Measurements from ENCODE around the gene PPM1J.

Gene PPM1J

GRCh38 chr1:112720800-112721199 is 5.7 kb upstream of the PPM1J start (continued):
- TF ChIP-seq, protein P1, sequence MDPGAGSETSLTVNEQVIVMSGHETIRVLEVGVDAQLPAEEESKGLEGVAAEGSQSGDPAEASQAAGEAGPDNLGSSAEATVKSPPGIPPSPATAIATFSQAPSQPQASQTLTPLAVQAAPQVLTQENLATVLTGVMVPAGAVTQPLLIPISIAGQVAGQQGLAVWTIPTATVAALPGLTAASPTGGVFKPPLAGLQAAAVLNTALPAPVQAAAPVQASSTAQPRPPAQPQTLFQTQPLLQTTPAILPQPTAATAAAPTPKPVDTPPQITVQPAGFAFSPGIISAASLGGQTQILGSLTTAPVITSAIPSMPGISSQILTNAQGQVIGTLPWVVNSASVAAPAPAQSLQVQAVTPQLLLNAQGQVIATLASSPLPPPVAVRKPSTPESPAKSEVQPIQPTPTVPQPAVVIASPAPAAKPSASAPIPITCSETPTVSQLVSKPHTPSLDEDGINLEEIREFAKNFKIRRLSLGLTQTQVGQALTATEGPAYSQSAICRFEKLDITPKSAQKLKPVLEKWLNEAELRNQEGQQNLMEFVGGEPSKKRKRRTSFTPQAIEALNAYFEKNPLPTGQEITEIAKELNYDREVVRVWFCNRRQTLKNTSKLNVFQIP (CRISPR knock-in tag; IDR thresholded peaks at IDR 0.05; ENCODE audit: borderline replicate concordance, low read depth) = no peak
- TF ChIP-seq, protein P2, sequence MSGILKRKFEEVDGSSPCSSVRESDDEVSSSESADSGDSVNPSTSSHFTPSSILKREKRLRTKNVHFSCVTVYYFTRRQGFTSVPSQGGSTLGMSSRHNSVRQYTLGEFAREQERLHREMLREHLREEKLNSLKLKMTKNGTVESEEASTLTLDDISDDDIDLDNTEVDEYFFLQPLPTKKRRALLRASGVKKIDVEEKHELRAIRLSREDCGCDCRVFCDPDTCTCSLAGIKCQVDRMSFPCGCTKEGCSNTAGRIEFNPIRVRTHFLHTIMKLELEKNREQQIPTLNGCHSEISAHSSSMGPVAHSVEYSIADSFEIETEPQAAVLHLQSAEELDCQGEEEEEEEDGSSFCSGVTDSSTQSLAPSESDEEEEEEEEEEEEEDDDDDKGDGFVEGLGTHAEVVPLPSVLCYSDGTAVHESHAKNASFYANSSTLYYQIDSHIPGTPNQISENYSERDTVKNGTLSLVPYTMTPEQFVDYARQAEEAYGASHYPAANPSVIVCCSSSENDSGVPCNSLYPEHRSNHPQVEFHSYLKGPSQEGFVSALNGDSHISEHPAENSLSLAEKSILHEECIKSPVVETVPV (CRISPR knock-in tag; IDR thresholded peaks at IDR 0.05) = no peak
- TF ChIP-seq ISL1 (CRISPR knock-in tag; IDR thresholded peaks at IDR 0.05) = no peak
- no peak for TF ChIP-seq ZNF70 (CRISPR knock-in tag; IDR thresholded peaks at IDR 0.05)
- no peak for TF ChIP-seq PATZ1 (CRISPR knock-in tag; IDR thresholded peaks at IDR 0.05; ENCODE audit: borderline replicate concordance)
- no peak for TF ChIP-seq GLIS3 (CRISPR knock-in tag; IDR thresholded peaks at IDR 0.05)
- TF ChIP-seq ZNF565 (CRISPR knock-in tag; conservative IDR thresholded peaks at IDR 0.05; ENCODE audit: low read depth) = no peak
- no peak for TF ChIP-seq OSR1 (CRISPR knock-in tag; IDR thresholded peaks at IDR 0.05)

DNA sequence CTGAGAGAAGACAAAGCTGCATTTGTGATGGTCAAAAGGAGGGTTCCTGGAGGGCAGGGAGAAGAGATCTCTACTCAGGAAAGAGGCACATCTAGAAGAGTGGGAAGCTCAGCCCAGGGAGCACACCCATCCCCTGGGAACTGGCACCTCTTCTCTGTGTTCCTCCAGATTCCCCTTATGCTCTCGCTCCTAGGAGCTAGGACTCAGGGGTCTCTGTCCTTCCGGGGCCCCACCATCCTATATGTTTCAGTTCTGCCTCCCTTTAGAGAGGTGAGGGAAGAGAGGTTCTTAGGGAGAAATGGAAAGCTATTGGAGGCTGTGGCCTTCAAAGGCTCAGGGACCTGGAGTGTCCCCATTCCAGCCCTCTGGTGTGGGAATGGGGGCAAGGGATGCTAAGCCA is 4.6 kb upstream of the PPM1J start:
- ATAC-seq = no peak
- no peak for TF ChIP-seq GLIS3 (CRISPR knock-in tag; IDR thresholded peaks at IDR 0.05)
- no peak for TF ChIP-seq ZNF8 (CRISPR knock-in tag; IDR thresholded peaks at IDR 0.05)
- TF ChIP-seq ZNF565 (CRISPR knock-in tag; conservative IDR thresholded peaks at IDR 0.05; ENCODE audit: low read depth) = no peak
- TF ChIP-seq, protein P2 (CRISPR knock-in tag; IDR thresholded peaks at IDR 0.05) = no peak
- no peak for TF ChIP-seq PPARA (CRISPR knock-in tag; IDR thresholded peaks at IDR 0.05; ENCODE audit: borderline replicate concordance)
- TF ChIP-seq ZFP3 (CRISPR knock-in tag; IDR thresholded peaks at IDR 0.05) = no peak
- no peak for TF ChIP-seq BACH2 (CRISPR knock-in tag; IDR thresholded peaks at IDR 0.05; ENCODE audit: borderline replicate concordance)
- TF ChIP-seq ARNTL (CRISPR knock-in tag; IDR thresholded peaks at IDR 0.05; ENCODE audit: borderline replicate concordance, low read depth) = no peak
- TF ChIP-seq CSDC2 (CRISPR knock-in tag; IDR thresholded peaks at IDR 0.05) = no peak
- TF ChIP-seq, protein P1 (CRISPR knock-in tag; IDR thresholded peaks at IDR 0.05; ENCODE audit: borderline replicate concordance, low read depth) = no peak
- TF ChIP-seq TOX (CRISPR knock-in tag; IDR thresholded peaks at IDR 0.05; ENCODE audit: borderline replicate concordance) = no peak
- TF ChIP-seq SNAI2 (CRISPR knock-in tag; IDR thresholded peaks at IDR 0.05) = no peak
- no peak for TF ChIP-seq ZFP30 (CRISPR knock-in tag; IDR thresholded peaks at IDR 0.05)
- TF ChIP-seq RARB (CRISPR knock-in tag; IDR thresholded peaks at IDR 0.05) = no peak
- no peak for TF ChIP-seq CREB5 (CRISPR knock-in tag; IDR thresholded peaks at IDR 0.05; ENCODE audit: low read depth)

- no peak for TF ChIP-seq PPARA (CRISPR knock-in tag; IDR thresholded peaks at IDR 0.05; ENCODE audit: borderline replicate concordance)
- TF ChIP-seq ISL1 (CRISPR knock-in tag; IDR thresholded peaks at IDR 0.05) = no peak
- no peak for TF ChIP-seq ZFP3 (CRISPR knock-in tag; IDR thresholded peaks at IDR 0.05)
- TF ChIP-seq, protein P1 (CRISPR knock-in tag; IDR thresholded peaks at IDR 0.05; ENCODE audit: borderline replicate concordance, low read depth) = no peak
- TF ChIP-seq CREB5 (CRISPR knock-in tag; IDR thresholded peaks at IDR 0.05; ENCODE audit: low read depth) = no peak
- TF ChIP-seq TSHZ2 (CRISPR knock-in tag; IDR thresholded peaks at IDR 0.05) = 0 out of 2 replicates have a peak, but pooled peaks have one; percentile 25
- peak; percentile 62 for ATAC-seq
These were observed 3.7 kb upstream of the PPM1J start for GRCh38 chr1:112718691-112719418.

Measured in SK-N-SH treated with all-trans-retinoic acid at 6 μM for 48 hours (cell line).